Spinal cord (tissue), 10 donors: ENCODE measurements around the gene COL8A1. TPM values are rescaled to one million over a fixed set of nuclear protein-coding genes. Genes with fewer than 3 reads are reported as not detected.

Experiments used
- DNase-seq, 6 donors: peaks; one replicate each; pipeline versions ENCODE4 v3.0.0 to v3.0.0-alpha.2; 2013 to 2015; ENCODE audit warnings: low spot score in 6 of 6, low read depth in 4 of 6
- H3K27ac ChIP-seq: one replicate; pipeline ENCODE4 v1.5.1; 2013; ENCODE audit warnings: low read depth, low read length, control low read depth
- H3K27me3 ChIP-seq: one replicate; pipeline ENCODE4 v1.6.1; 2013; ENCODE audit warnings: low read length; ENCODE audit not compliant: control insufficient read depth, insufficient read depth
- H3K36me3 ChIP-seq: one replicate; pipeline ENCODE4 v1.6.1; 2013; ENCODE audit warnings: low read length; ENCODE audit not compliant: control insufficient read depth, insufficient read depth
- H3K4me1 ChIP-seq: one replicate; pipeline ENCODE4 v1.6.1; 2013; ENCODE audit warnings: low read length; ENCODE audit not compliant: control insufficient read depth, insufficient read depth
- H3K4me3 ChIP-seq: one replicate; pipeline ENCODE4 v1.5.1; 2013; ENCODE audit warnings: low read depth, low read length, control low read depth
- H3K9me3 ChIP-seq: one replicate; pipeline ENCODE4 v1.6.1; 2013; ENCODE audit warnings: low read length; ENCODE audit not compliant: control insufficient read depth, insufficient read depth
- WGBS: methylation state at CpG from one replicate; pipeline ENCODE4 v1.1.5; 2013; ENCODE audit warnings: missing lambda C conversion rate; ENCODE audit not compliant: insufficient coverage; 5-methylcytosine and 5-hydroxymethylcytosine counted together
- polyA plus RNA-seq, 2 donors: library from polyadenylated mRNA; unstranded; fragments of 120-200 nt; gene quantifications; one replicate each; pipeline ENCODE4 v1.2.1, GENCODE V29; 2013; ENCODE audit not compliant: insufficient read length in 2 of 2
- total RNA-seq, 2 donors: library from RNA; depleted of rRNA in 1 of 2; stranded (reverse); fragments of 120-200 nt in 1 of 2; fragments of >200 nt in 1 of 2; gene quantifications; one replicate each; pipeline versions ENCODE4 v1.2.3 to v1.2.4, GENCODE V29; 2013 to 2014
- donor health status: healthy.

Gene COL8A1
- total and polyA plus RNA-seq, 4 donors = 3.4 to 200 (median 110) TPM

DNA sequence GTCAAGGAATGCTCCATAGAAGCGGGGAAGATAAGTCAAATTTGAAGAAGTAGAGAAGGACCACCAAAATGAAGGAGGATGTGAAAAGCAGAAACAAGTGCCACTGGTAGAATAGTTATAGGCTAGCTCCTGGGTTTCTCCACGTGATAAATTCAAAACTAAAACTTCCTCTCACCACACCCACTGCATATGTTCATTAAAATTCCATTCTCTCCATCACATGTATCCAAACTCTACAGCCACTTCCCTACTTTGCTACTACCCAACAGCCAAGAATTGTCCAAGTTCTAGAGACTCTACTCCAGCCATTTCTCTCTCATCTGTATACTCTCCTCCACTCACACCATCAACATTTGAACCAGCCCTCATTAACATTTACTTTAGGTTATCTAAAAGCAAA lies 60.5 kb downstream of the COL8A1 start:
- no peak for DNase-seq
- Histone ChIP-seq H3K27me3 (no peaks in the 10 kb centered on the region), H3K4me1 (no peaks in the 10 kb centered on the region), H3K9me3 (no peaks in the 10 kb centered on the region), H3K4me3 (no peak overlapping the region), H3K36me3 (no peaks in the 10 kb centered on the region), H3K27ac (no peak overlapping the region)
- WGBS = 50% methylated on average over 1 of the region's 2 CpGs

GRCh38 chr3:99699841-99700240 lies 61.4 kb downstream of the COL8A1 start:
- Histone ChIP-seq H3K27me3 (no peaks in the 10 kb centered on the region), H3K4me1 (no peaks in the 10 kb centered on the region), H3K9me3 (no peaks in the 10 kb centered on the region), H3K36me3 (no peaks in the 10 kb centered on the region), H3K4me3 (no peak overlapping the region), H3K27ac (no peak overlapping the region)
- 89% methylated on average over 6 of the region's 9 CpGs for WGBS
- DNase-seq = no peak

GRCh38 chr3:99700631-99701268 lies 62.4 kb downstream of the COL8A1 start:
- 72% methylated on average over 7 of the region's 8 CpGs for WGBS
- Histone ChIP-seq H3K9me3 (no peaks in the 10 kb centered on the region), H3K27me3 (no peaks in the 10 kb centered on the region), H3K36me3 (no peaks in the 10 kb centered on the region), H3K27ac (no peak overlapping the region), H3K4me1 (no peaks in the 10 kb centered on the region), H3K4me3 (no peak overlapping the region)
- no peak for DNase-seq

DNA sequence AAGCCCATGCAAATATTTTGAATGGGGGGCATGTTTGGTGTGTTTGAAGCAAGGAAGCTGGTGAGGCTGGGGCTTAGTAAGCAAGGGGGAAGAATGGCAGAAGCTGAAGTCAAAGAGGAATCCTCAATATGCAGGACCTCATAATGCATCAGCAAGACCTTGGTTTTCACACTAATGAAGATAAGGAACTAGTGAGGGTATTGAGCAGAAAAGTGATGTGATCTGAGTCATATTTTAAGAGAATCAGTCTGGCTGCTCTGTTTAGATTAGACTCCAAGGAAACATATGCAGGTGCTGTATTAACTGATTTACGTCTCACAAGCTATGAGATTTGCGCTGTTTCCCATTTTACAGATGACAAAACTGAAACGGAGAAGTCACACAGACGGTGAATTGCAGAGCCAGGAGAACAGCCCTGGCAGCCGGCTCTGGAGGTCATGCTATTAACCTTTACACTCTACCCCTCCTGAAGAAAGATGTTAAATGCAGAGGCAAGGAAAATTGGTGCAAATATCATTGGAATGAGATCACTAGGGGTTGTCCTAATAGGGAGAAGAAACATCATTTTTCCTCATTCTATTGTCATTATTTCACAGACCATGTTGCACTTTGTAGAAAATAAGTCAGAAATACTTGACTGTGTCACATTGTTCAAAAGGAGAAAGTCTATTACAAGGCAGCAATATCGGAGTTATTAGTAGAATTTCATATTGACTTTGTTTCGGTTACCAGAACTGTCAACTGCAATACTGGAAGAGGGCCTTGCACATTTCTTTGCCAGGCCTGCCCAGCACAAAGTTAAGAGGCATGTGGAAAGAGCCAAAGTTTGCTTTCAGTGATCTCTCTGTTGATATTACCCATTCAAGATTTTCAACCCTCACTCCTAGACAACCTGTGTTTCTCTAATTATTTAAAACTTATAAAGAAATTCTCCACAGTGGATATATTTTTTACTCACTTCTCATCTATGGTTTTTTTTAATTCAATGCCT lies 64.9 kb downstream of the COL8A1 start:
- H3K27me3 ChIP-seq = no peaks in the 10 kb centered on the region
- no peaks in the 10 kb centered on the region for H3K9me3 ChIP-seq
- 95% methylated on average over 2 of the region's 7 CpGs for WGBS
- H3K4me1 ChIP-seq = no peaks in the 10 kb centered on the region
- H3K36me3 ChIP-seq = no peaks in the 10 kb centered on the region
- H3K4me3 ChIP-seq = no peak overlapping the region
- H3K27ac ChIP-seq = no peak overlapping the region
- no peak for DNase-seq

DNA sequence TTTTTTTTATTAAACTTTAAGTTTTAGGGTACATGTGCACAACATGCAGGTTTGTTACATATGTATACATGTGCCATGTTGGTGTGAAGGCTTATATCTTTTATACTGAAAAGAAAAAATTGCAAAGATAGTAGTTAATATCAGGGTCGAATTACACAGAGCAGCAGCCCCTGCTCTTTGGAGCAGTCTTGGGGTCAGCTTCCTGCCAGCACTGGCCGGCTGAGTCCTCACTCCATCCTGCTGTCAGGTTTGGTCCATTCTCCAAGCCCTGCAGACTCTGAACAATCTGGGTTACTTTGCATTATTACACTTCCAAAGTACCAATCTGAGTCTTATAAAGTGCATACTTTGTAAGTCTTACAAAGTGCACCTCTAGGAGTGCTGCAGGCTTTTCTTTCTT lies 66.0 kb downstream of the COL8A1 start:
- Histone ChIP-seq H3K27ac (no peak overlapping the region), H3K4me3 (no peak overlapping the region), H3K36me3 (no peaks in the 10 kb centered on the region), H3K4me1 (no peaks in the 10 kb centered on the region), H3K27me3 (no peaks in the 10 kb centered on the region), H3K9me3 (no peaks in the 10 kb centered on the region)
- 44% methylated on average over 2 of the region's 2 CpGs for WGBS
- DNase-seq = no peak

DNA sequence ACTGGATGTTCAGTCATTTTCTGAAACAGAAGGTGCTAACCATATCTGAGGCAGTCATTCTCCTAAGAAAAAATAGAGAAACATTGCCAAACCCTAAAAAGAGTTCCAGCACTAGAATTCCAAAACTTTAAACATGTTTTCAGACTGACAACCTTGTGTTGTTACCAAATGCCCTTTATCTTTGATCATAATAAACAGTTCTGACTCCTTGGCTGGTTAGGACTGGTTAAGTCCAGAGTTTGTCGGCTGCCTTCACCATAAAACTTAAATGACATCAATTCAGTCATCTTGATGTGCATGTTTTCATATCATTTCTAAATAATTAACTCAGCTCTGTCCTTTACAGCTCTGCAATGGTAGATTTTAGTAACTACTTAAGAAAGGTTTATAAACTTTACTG lies 68.0 kb downstream of the COL8A1 start:
- Histone ChIP-seq H3K27me3 (no peaks in the 10 kb centered on the region), H3K4me3 (no peak overlapping the region), H3K27ac (no peak overlapping the region), H3K4me1 (no peaks in the 10 kb centered on the region), H3K36me3 (no peaks in the 10 kb centered on the region), H3K9me3 (no peaks in the 10 kb centered on the region)
- WGBS = no CpG with 5 or more reads among the region's 1 CpG
- no peak for DNase-seq

GRCh38 chr3:99708207-99708745 lies 69.9 kb downstream of the COL8A1 start:
- Histone ChIP-seq H3K36me3 (no peaks in the 10 kb centered on the region), H3K4me1 (no peaks in the 10 kb centered on the region), H3K27me3 (no peaks in the 10 kb centered on the region), H3K9me3 (no peaks in the 10 kb centered on the region), H3K27ac (no peak overlapping the region), H3K4me3 (no peak overlapping the region)
- WGBS = 93% methylated on average over 3 of the region's 4 CpGs
- no peak for DNase-seq

GRCh38 chr3:99709686-99710085 lies 71.3 kb downstream of the COL8A1 start:
- Histone ChIP-seq H3K36me3 (no peaks in the 10 kb centered on the region), H3K27ac (no peak overlapping the region), H3K4me3 (no peak overlapping the region), H3K27me3 (no peaks in the 10 kb centered on the region), H3K9me3 (no peaks in the 10 kb centered on the region), H3K4me1 (no peaks in the 10 kb centered on the region)
- WGBS = no CpG with 5 or more reads among the region's 1 CpG
- no peak for DNase-seq

- DNase-seq = no peak
- Histone ChIP-seq H3K27me3 (no peaks in the 10 kb centered on the region), H3K36me3 (no peaks in the 10 kb centered on the region), H3K27ac (no peak overlapping the region), H3K9me3 (no peaks in the 10 kb centered on the region), H3K4me3 (no peak overlapping the region), H3K4me1 (no peaks in the 10 kb centered on the region)
- WGBS = no CpG with 5 or more reads among the region's 3 CpGs
Measured at GRCh38 chr3:99710094-99710493, 71.7 kb downstream of the COL8A1 start.
